SK-N-MC (cell line): ENCODE data around the gene COQ2.

ENCODE experiments used
- EZH2 ChIP-seq: fragments of 200-600 bp; sonication (generic); IDR thresholded peaks from one replicate; pipeline ENCODE4 v1.6.1; 2017; ENCODE audit warnings: antibody characterized with exemption
- FOXP2 ChIP-seq: optimal IDR thresholded peaks from 2 replicates; pipeline ENCODE3; 2011; ENCODE audit warnings: mild to moderate bottlenecking, moderate library complexity; ENCODE audit not compliant: insufficient read depth; ENCODE audit errors: extremely low read length, control extremely low read depth

- TF ChIP-seq EZH2 (no peak), FOXP2 (no peak)
These were observed 65.0 kb downstream of the COQ2 start for GRCh38 chr4:83219344-83220331.
